ENCODE measurements around the gene RAB24. TPM values are rescaled to one million over a fixed set of nuclear protein-coding genes. Genes with fewer than 3 reads are reported as not detected.

RAB24 gene
- total RNA-seq: 10.3 and 36.9 TPM in 2 replicates

GRCh38 chr5:177303121-177303924 is at the start of gene RAB24, which contains the start of gene PRELID1:
TSS of gene RAB24 (minus strand) at chr5:177303719. CDS start at chr5:177303288, 431 bp downstream.
TSS of gene PRELID1 (plus strand) at chr5:177303799. CDS start at chr5:177303986, 187 bp downstream.

DNA sequence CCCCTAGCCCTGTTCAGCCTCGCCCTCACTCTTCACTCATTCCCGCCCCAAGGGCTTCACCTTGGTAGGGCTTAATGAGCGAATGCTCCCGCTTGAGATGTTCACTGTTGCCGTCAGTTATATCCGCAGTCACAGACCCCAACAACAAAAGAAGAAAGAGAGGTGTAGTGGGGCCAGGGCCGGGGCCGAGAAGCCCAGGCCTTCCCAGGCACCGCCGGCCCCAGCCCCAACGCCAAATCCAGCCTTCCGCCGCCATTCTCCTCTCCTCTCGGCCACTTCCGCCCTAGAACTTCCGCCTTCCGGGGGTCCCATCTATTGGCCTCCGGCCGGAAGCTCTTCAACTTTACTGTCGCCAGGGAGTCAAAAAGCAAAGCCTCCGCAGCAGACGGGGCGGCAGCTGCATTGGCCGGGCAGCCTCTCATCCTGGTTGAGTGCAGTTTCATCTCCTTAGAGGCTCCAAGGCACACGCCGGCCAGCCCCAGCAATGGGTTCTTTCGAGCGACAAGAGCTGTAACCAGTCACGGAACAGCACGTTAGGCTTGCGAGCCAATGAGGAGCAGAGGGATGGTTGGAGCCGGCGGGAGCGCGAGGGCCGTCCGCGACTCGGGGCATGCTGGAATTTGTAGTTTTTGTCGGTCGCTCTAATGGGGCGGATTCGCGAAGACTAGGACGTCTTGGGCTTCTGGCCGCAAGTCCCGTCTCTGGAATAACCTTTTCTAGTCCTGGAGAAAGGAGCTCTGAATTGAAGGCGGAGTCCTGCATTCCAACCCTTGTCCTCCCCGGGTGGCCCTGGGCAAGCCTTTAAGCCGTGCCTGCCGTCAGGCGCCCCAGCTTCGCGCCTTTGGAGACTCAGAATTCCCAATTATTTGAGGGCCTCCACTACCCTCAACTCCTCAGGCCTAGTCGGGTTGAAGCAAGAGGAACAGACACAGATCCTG is 48.1 kb upstream of the RAB24 start, which contains the start of gene LMAN2:
LMAN2 (minus strand) TSS at position 277 of the 938 bp plus-strand sequence; CDS start at position 256, 21 bp downstream.

GRCh38 chr5:177311723-177312648 is 8.5 kb upstream of the RAB24 start, which contains the start of gene MXD3:
TSS of gene MXD3 (minus strand) at chr5:177311898. CDS start at chr5:177311830, 68 bp downstream.

Other genes starting within 250 kb of the RAB24 start
- 2.4 and 6.4 TPM in 2 replicates for gene FGFR4, start 216.8 kb downstream of the RAB24 start, total RNA-seq
- gene NSD1, start 169.9 kb downstream of the RAB24 start, total RNA-seq: 60.5 and 61.5 TPM in 2 replicates
- gene PRELID1, start 80 bp upstream of the RAB24 start, total RNA-seq: 49.9 and 145 TPM in 2 replicates
- gene MXD3, start 8.2 kb upstream of the RAB24 start, total RNA-seq: 5.1 and 7.9 TPM in 2 replicates
- gene LMAN2, start 47.9 kb upstream of the RAB24 start, total RNA-seq: 281 and 306 TPM in 2 replicates
- 11.5 and 17.3 TPM in 2 replicates for gene RGS14, start 54.2 kb upstream of the RAB24 start, total RNA-seq
- gene SLC34A1, start 80.7 kb upstream of the RAB24 start, total RNA-seq: 0.11 and 0.39 TPM in 2 replicates
- not detected in 2 replicates for gene PFN3, start 96.9 kb upstream of the RAB24 start, total RNA-seq
- 3.0 and 7.9 TPM in 2 replicates for gene F12, start 105.8 kb upstream of the RAB24 start, total RNA-seq
- 16.5 and 21.5 TPM in 2 replicates for gene GRK6, start 123.0 kb upstream of the RAB24 start, total RNA-seq
- 0.98 and 1.2 TPM in 2 replicates for gene PRR7, start 143.1 kb upstream of the RAB24 start, total RNA-seq
- 287 and 442 TPM in 2 replicates for gene DBN1, start 169.9 kb upstream of the RAB24 start, total RNA-seq
- 96.6 and 243 TPM in 2 replicates for gene PDLIM7, start 193.9 kb upstream of the RAB24 start, total RNA-seq
- gene DOK3, start 206.1 kb upstream of the RAB24 start, total RNA-seq: 1.4 and 3.5 TPM in 2 replicates
- 62.4 and 88.9 TPM in 2 replicates for gene DDX41, start 213.2 kb upstream of the RAB24 start, total RNA-seq

Measured in placental epithelial cell (primary cell).